ENCODE measurements around the gene BHLHE23.

The BHLHE23 gene

GRCh38 chr20:63032026-63032800 lies 25.4 kb upstream of the BHLHE23 start:
- H3K4me3 ChIP-seq (ENCODE audit: extremely low read depth, insufficient read depth, low read length, poor library complexity, severe bottlenecking) = no peak overlapping the region
- no peaks in the 10 kb centered on the region for H3K9me3 ChIP-seq (ENCODE audit: control insufficient read depth, low read length)
- no peaks in the 10 kb centered on the region for H3K4me1 ChIP-seq (ENCODE audit: control insufficient read depth, insufficient read depth, low read length, poor library complexity, severe bottlenecking)
- 70 to 84% methylated on average over 17 to 22 of the region's 22 CpGs for WGBS, 2 experiments (ENCODE audit: insufficient coverage in 2 of 2)
- H3K27ac ChIP-seq (ENCODE audit: low read depth, low read length, severe bottlenecking) = no peak overlapping the region
- H3K36me3 ChIP-seq (ENCODE audit: control insufficient read depth, insufficient read depth, low read length) = no peaks in the 10 kb centered on the region

GRCh38 chr20:63031251-63032014 lies 24.7 kb upstream of the BHLHE23 start:
- no peak overlapping the region for H3K4me3 ChIP-seq (ENCODE audit: extremely low read depth, insufficient read depth, low read length, poor library complexity, severe bottlenecking)

GRCh38 chr20:63029358-63030121 lies 22.8 kb upstream of the BHLHE23 start:
- Histone ChIP-seq H3K4me1 (ENCODE audit: control insufficient read depth, insufficient read depth, low read length, poor library complexity, severe bottlenecking) (no peaks in the 10 kb centered on the region), H3K27ac (ENCODE audit: low read depth, low read length, severe bottlenecking) (no peak overlapping the region), H3K9me3 (ENCODE audit: control insufficient read depth, low read length) (no peaks in the 10 kb centered on the region), H3K36me3 (ENCODE audit: control insufficient read depth, insufficient read depth, low read length) (no peaks in the 10 kb centered on the region), H3K4me3 (ENCODE audit: extremely low read depth, insufficient read depth, low read length, poor library complexity, severe bottlenecking) (no peak overlapping the region)
- 67 to 71% methylated on average over 37 of the region's 37 CpGs for WGBS, 2 experiments (ENCODE audit: insufficient coverage in 2 of 2)

More at GRCh38 chr20:63031251-63032014, 24.7 kb upstream of the BHLHE23 start:
- H3K9me3 ChIP-seq (ENCODE audit: control insufficient read depth, low read length) = no peaks in the 10 kb centered on the region
- WGBS, 2 experiments (ENCODE audit: insufficient coverage in 2 of 2) = 70 to 76% methylated on average over 17 to 22 of the region's 24 CpGs
- H3K27ac ChIP-seq (ENCODE audit: low read depth, low read length, severe bottlenecking) = no peak overlapping the region
- H3K4me1 ChIP-seq (ENCODE audit: control insufficient read depth, insufficient read depth, low read length, poor library complexity, severe bottlenecking) = no peaks in the 10 kb centered on the region
- no peaks in the 10 kb centered on the region for H3K36me3 ChIP-seq (ENCODE audit: control insufficient read depth, insufficient read depth, low read length)

GRCh38 chr20:63028461-63028921 lies 21.7 kb upstream of the BHLHE23 start:
- H3K4me3 ChIP-seq (ENCODE audit: extremely low read depth, insufficient read depth, low read length, poor library complexity, severe bottlenecking) = no peak overlapping the region
- no peak overlapping the region for H3K27ac ChIP-seq (ENCODE audit: low read depth, low read length, severe bottlenecking)
- no peaks in the 10 kb centered on the region for H3K4me1 ChIP-seq (ENCODE audit: control insufficient read depth, insufficient read depth, low read length, poor library complexity, severe bottlenecking)
- H3K36me3 ChIP-seq (ENCODE audit: control insufficient read depth, insufficient read depth, low read length) = no peaks in the 10 kb centered on the region
- no peaks in the 10 kb centered on the region for H3K9me3 ChIP-seq (ENCODE audit: control insufficient read depth, low read length)
- WGBS, 2 experiments (ENCODE audit: insufficient coverage in 2 of 2) = 71 to 77% methylated on average over 10 to 11 of the region's 22 CpGs

- Histone ChIP-seq H3K4me3 (ENCODE audit: extremely low read depth, insufficient read depth, low read length, poor library complexity, severe bottlenecking) (no peak overlapping the region), H3K4me1 (ENCODE audit: control insufficient read depth, insufficient read depth, low read length, poor library complexity, severe bottlenecking) (no peaks in the 10 kb centered on the region), H3K27ac (ENCODE audit: low read depth, low read length, severe bottlenecking) (no peak overlapping the region), H3K36me3 (ENCODE audit: control insufficient read depth, insufficient read depth, low read length) (no peaks in the 10 kb centered on the region), H3K9me3 (ENCODE audit: control insufficient read depth, low read length) (no peaks in the 10 kb centered on the region)
- 14 to 19% methylated on average over 10 to 11 of the region's 23 CpGs for WGBS, 2 experiments (ENCODE audit: insufficient coverage in 2 of 2)
These were observed 21.2 kb upstream of the BHLHE23 start for GRCh38 chr20:63027922-63028389.

- H3K4me1 ChIP-seq (ENCODE audit: control insufficient read depth, insufficient read depth, low read length, poor library complexity, severe bottlenecking) = no peaks in the 10 kb centered on the region
- no peak overlapping the region for H3K27ac ChIP-seq (ENCODE audit: low read depth, low read length, severe bottlenecking)
- no peaks in the 10 kb centered on the region for H3K36me3 ChIP-seq (ENCODE audit: control insufficient read depth, insufficient read depth, low read length)
- WGBS, 2 experiments (ENCODE audit: insufficient coverage in 2 of 2) = 75 to 76% methylated on average over 25 to 26 of the region's 27 CpGs
- H3K9me3 ChIP-seq (ENCODE audit: control insufficient read depth, low read length) = no peaks in the 10 kb centered on the region
- no peak overlapping the region for H3K4me3 ChIP-seq (ENCODE audit: extremely low read depth, insufficient read depth, low read length, poor library complexity, severe bottlenecking)
These were observed 20.6 kb upstream of the BHLHE23 start for GRCh38 chr20:63027221-63027921.

- H3K4me3 ChIP-seq (ENCODE audit: extremely low read depth, insufficient read depth, low read length, poor library complexity, severe bottlenecking) = no peak overlapping the region
- 83 to 89% methylated on average over 10 to 11 of the region's 13 CpGs for WGBS, 2 experiments (ENCODE audit: insufficient coverage in 2 of 2)
- H3K4me1 ChIP-seq (ENCODE audit: control insufficient read depth, insufficient read depth, low read length, poor library complexity, severe bottlenecking) = no peaks in the 10 kb centered on the region
- H3K9me3 ChIP-seq (ENCODE audit: control insufficient read depth, low read length) = no peaks in the 10 kb centered on the region
- H3K27ac ChIP-seq (ENCODE audit: low read depth, low read length, severe bottlenecking) = no peak overlapping the region
- no peaks in the 10 kb centered on the region for H3K36me3 ChIP-seq (ENCODE audit: control insufficient read depth, insufficient read depth, low read length)
These were observed 19.9 kb upstream of the BHLHE23 start for GRCh38 chr20:63026582-63027165.

GRCh38 chr20:63025534-63026331 lies 19.0 kb upstream of the BHLHE23 start:
- H3K36me3 ChIP-seq (ENCODE audit: control insufficient read depth, insufficient read depth, low read length) = no peaks in the 10 kb centered on the region
- no peaks in the 10 kb centered on the region for H3K9me3 ChIP-seq (ENCODE audit: control insufficient read depth, low read length)
- WGBS, 2 experiments (ENCODE audit: insufficient coverage in 2 of 2) = 82 to 84% methylated on average over 38 to 45 of the region's 45 CpGs
- H3K27ac ChIP-seq (ENCODE audit: low read depth, low read length, severe bottlenecking) = no peak overlapping the region
- no peaks in the 10 kb centered on the region for H3K4me1 ChIP-seq (ENCODE audit: control insufficient read depth, insufficient read depth, low read length, poor library complexity, severe bottlenecking)
- H3K4me3 ChIP-seq (ENCODE audit: extremely low read depth, insufficient read depth, low read length, poor library complexity, severe bottlenecking) = no peak overlapping the region

- 81 to 84% methylated on average over 24 to 25 of the region's 28 CpGs for WGBS, 2 experiments (ENCODE audit: insufficient coverage in 2 of 2)
- Histone ChIP-seq H3K9me3 (ENCODE audit: control insufficient read depth, low read length) (no peaks in the 10 kb centered on the region), H3K36me3 (ENCODE audit: control insufficient read depth, insufficient read depth, low read length) (no peaks in the 10 kb centered on the region), H3K4me3 (ENCODE audit: extremely low read depth, insufficient read depth, low read length, poor library complexity, severe bottlenecking) (no peak overlapping the region), H3K4me1 (ENCODE audit: control insufficient read depth, insufficient read depth, low read length, poor library complexity, severe bottlenecking) (no peaks in the 10 kb centered on the region), H3K27ac (ENCODE audit: low read depth, low read length, severe bottlenecking) (no peak overlapping the region)
These were observed 18.0 kb upstream of the BHLHE23 start for GRCh38 chr20:63024573-63025392.
